ENCODE results near the gene PARL.
"Not testable (repeated sequence)": the region's sequence is repeated elsewhere in the genome, so short reads cannot be mapped to it uniquely, and the experiment has no call there.

The PARL gene

GRCh38 chr3:183792976-183793375 lies 91.7 kb downstream of the PARL start:
- TF ChIP-seq, protein P1, sequence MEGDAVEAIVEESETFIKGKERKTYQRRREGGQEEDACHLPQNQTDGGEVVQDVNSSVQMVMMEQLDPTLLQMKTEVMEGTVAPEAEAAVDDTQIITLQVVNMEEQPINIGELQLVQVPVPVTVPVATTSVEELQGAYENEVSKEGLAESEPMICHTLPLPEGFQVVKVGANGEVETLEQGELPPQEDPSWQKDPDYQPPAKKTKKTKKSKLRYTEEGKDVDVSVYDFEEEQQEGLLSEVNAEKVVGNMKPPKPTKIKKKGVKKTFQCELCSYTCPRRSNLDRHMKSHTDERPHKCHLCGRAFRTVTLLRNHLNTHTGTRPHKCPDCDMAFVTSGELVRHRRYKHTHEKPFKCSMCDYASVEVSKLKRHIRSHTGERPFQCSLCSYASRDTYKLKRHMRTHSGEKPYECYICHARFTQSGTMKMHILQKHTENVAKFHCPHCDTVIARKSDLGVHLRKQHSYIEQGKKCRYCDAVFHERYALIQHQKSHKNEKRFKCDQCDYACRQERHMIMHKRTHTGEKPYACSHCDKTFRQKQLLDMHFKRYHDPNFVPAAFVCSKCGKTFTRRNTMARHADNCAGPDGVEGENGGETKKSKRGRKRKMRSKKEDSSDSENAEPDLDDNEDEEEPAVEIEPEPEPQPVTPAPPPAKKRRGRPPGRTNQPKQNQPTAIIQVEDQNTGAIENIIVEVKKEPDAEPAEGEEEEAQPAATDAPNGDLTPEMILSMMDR (IDR thresholded peaks at IDR 0.05; ENCODE audit: control insufficient read depth, extremely low read depth, insufficient read depth) = no peak
- DNase-seq (ENCODE audit: low read depth) = no peak
- H3K4me3 ChIP-seq (ENCODE audit: low read depth, low read length) = no peak overlapping the region

DNA sequence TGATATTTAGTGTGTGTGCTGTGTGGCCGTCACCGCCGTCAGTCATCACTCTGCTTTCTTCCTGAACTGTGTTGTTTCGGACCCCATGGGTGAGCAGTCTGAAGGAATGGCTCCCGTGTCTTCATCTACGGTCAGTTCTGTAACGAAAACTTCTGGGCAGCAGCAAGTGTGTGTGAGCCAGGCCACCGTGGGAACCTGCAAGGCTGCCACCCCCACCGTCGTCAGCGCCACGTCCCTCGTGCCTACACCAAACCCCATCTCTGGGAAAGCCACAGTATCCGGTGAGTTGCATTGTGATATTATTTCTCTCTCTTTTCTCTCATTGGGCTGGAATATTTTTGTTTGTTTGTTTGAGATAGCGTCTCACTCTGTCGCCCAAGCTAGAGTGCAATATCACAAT lies 94.0 kb downstream of the PARL start:
- no peak overlapping the region for H3K4me3 ChIP-seq (ENCODE audit: low read depth, low read length)
- TF ChIP-seq, protein P1 (IDR thresholded peaks at IDR 0.05; ENCODE audit: control insufficient read depth, extremely low read depth, insufficient read depth) = no peak
- no peak for DNase-seq (ENCODE audit: low read depth)

GRCh38 chr3:183789826-183790225 lies 94.9 kb downstream of the PARL start:
- no peak overlapping the region for H3K4me3 ChIP-seq (ENCODE audit: low read depth, low read length)
- no peak for DNase-seq (ENCODE audit: low read depth)
- TF ChIP-seq, protein P1 (IDR thresholded peaks at IDR 0.05; ENCODE audit: control insufficient read depth, extremely low read depth, insufficient read depth) = no peak

- not testable (repeated sequence) for DNase-seq (ENCODE audit: low read depth); H3K4me3 ChIP-seq (ENCODE audit: low read depth, low read length)
Observed at GRCh38 chr3:183784503-183784902, 100.2 kb downstream of the PARL start.

GRCh38 chr3:183782576-183783276 lies 102.0 kb downstream of the PARL start:
- no peak overlapping the region for H3K4me3 ChIP-seq (ENCODE audit: low read depth, low read length)
- DNase-seq (ENCODE audit: low read depth) = no peak
- TF ChIP-seq, protein P1 (IDR thresholded peaks at IDR 0.05; ENCODE audit: control insufficient read depth, extremely low read depth, insufficient read depth) = no peak

DNA sequence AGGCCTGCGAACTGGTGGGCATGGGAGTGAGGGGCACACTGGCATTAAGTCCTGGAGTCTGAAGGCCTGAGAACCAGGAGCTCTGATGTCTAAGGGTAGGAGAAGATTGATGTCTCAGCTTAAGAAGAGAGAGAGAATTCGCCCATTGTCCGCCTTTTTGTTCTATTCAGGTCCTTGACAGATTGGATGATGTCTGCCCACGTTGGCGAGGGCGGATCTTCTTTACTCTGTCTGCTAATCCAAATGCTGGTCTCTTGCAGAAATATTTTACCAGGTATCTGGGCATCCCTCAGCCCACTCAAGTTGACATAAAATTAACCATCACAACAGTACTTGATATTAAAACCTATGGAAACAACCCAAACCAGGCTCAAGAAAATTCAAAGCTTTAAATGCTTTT lies 103.4 kb downstream of the PARL start:
- no peak for DNase-seq (ENCODE audit: low read depth)
- TF ChIP-seq, protein P1 (IDR thresholded peaks at IDR 0.05; ENCODE audit: control insufficient read depth, extremely low read depth, insufficient read depth) = no peak
- no peak overlapping the region for H3K4me3 ChIP-seq (ENCODE audit: low read depth, low read length)

GRCh38 chr3:183779896-183780465 lies 104.7 kb downstream of the PARL start:
- no peak for DNase-seq (ENCODE audit: low read depth)
- TF ChIP-seq, protein P1 (IDR thresholded peaks at IDR 0.05; ENCODE audit: control insufficient read depth, extremely low read depth, insufficient read depth) = no peak
- H3K4me3 ChIP-seq (ENCODE audit: low read depth, low read length) = no peak overlapping the region
